Pancreas (tissue), 10 donors: ENCODE data around the gene RNF130. TPM values are rescaled to one million over a fixed set of nuclear protein-coding genes. Genes with fewer than 3 reads are reported as not detected.

Source experiments
- ATAC-seq, 4 donors: fragments of 200-7000 bp; cut with Tn5 transposase; one replicate each; pipeline versions ENCODE4 v1.8.0 to v1.9.1; 2020; ENCODE audit warnings: mild to moderate bottlenecking in 4 of 4, moderate library complexity in 4 of 4
- DNase-seq, 6 donors: peaks; one replicate each; pipeline ENCODE4 v3.0.0-alpha.2; 2020
- FAIRE-seq: peaks from 2 replicates; lab custom pipeline; 2012; peaks lifted over from hg19 to GRCh38; lab: Jason Lieb, UNC
- H3K27ac ChIP-seq, 4 donors: fragments of 200-600 bp; sonication (generic); 1 replicate in 3 of 4; 2 replicates in 1 of 4; pipeline versions ENCODE4 v1.5.0 to v1.8.0; 2020
- H3K27me3 ChIP-seq, 4 donors: fragments of 200-600 bp; one replicate each; pipeline ENCODE4 v1.8.0; 2021
- H3K36me3 ChIP-seq, 3 donors: fragments of 200-600 bp; sonication (generic) in 1 of 3; one replicate each; pipeline versions ENCODE4 v1.5.0 to v1.8.0; 2020 to 2021
- H3K4me1 ChIP-seq, 3 donors: fragments of 200-600 bp; one replicate each; pipeline ENCODE4 v1.8.0; 2021
- H3K4me3 ChIP-seq, 4 donors: fragments of 200-600 bp; sonication (generic) in 2 of 4; one replicate each; pipeline versions ENCODE4 v1.5.0 to v1.8.0; 2020 to 2021
- H3K9me3 ChIP-seq, 4 donors: fragments of 200-600 bp; one replicate each; pipeline ENCODE4 v1.8.0; 2021
- WGBS, 2 donors: extraction: QIAGEN DNeasy Blood & Tissue Kit; methylation state at CpG; one replicate each; pipeline ENCODE4 v1.1.7; 2013; 5-methylcytosine and 5-hydroxymethylcytosine counted together
- intact Hi-C, 3 donors: fragments of 100-400 bp; cut with DNase I; formaldehyde crosslinking; loops; one replicate each; pipeline versions ENCODE4 v1.11.1 to v1.14.2; 2022
- polyA plus RNA-seq, 2 donors: library from polyadenylated mRNA; stranded (reverse); fragments of 200-250 nt; gene quantifications; one replicate each; pipeline ENCODE4 v1.2.3, GENCODE V29; 2013
- total RNA-seq, 6 donors: library from RNA; stranded (reverse); fragmentation: NEBNext Ultra II Directional in 4 of 6; extraction: Animal tissue kit (Norgen Biotek cat#: 25700) in 4 of 6; gene quantifications; one replicate each; pipeline versions ENCODE4 v1.2.1 to v1.2.4, GENCODE V29; 2021 to 2023
- TF ChIP-seq, protein P1 (sequence below), 4 donors: fragments of 200-600 bp; sonication (generic) in 3 of 4; IDR thresholded peaks; one replicate each; pipeline versions ENCODE4 v1.5.0 to v1.8.0; 2021; ENCODE audit warnings: antibody characterized with exemption in 4 of 4
- donor health status: healthy with polysubstance abuse.
- donor health status: DM: no; HTN: no; CAD: no; lungs with moderate emphysema.
- donor health status: DM: no; HTN: no; CAD: no.
- donor health status: control.
- donor health status: control.
- donor health status: Bipolar disorder and iron deficiency.
- donor health status: DM: yes; HTN: yes; CAD: no.
- donor health status: DM: no; HTN: no; CAD: no.
- donor health status: DM: no; HTN: no; CAD: no.
- donor health status: DM: yes; HTN: yes; CAD: no.

The RNF130 gene
- total and polyA plus RNA-seq, 8 donors, result 21.4 to 57.8 (median 37.8) TPM

DNA sequence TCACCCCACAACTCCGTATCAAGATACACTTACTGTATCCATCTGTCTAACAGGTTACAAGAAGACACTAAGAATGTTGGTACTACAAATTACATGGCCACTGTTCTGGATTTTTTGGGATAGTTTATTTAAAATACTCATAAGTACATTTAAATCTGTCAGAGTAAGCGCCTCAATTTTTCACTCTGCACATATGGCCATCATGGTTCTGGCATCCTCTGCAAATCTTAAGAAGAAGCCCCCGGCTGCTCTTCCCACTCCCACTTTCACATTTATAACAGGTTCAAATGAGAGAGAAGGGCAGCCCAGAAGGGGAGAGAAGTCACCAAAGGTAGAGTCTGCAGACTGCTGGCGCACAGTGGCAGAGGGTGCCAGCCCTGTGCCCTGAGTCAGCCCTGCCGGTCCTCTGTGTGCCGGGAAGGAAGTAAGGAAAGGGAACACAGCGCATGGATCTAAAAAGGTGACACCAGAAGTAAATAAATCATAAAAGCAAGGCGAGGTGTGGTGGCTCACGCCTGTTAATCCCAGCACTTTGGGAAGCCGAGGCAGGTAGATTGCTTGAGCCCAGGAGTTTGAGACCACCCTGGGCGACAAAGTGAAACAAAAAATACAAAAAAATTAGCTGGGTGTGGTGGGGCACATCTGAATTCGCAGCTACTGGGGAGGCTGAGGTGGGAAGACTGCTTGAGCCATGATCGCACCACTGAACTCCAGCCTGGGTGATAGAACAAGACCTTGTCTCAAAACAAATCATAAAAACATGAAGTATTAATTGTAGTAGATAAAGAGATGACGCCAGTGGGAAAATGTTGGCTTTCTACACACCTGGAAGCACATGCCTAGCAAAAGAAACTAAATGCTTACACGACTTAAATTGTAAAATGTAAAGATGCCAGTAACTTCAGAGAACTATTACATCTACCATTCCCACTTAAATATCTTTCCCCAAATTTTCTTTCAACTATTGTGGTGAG is 30.0 kb downstream of the RNF130 start:
- FAIRE-seq, result no peak
- TF ChIP-seq, protein P1, sequence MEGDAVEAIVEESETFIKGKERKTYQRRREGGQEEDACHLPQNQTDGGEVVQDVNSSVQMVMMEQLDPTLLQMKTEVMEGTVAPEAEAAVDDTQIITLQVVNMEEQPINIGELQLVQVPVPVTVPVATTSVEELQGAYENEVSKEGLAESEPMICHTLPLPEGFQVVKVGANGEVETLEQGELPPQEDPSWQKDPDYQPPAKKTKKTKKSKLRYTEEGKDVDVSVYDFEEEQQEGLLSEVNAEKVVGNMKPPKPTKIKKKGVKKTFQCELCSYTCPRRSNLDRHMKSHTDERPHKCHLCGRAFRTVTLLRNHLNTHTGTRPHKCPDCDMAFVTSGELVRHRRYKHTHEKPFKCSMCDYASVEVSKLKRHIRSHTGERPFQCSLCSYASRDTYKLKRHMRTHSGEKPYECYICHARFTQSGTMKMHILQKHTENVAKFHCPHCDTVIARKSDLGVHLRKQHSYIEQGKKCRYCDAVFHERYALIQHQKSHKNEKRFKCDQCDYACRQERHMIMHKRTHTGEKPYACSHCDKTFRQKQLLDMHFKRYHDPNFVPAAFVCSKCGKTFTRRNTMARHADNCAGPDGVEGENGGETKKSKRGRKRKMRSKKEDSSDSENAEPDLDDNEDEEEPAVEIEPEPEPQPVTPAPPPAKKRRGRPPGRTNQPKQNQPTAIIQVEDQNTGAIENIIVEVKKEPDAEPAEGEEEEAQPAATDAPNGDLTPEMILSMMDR (IDR thresholded peaks at IDR 0.05), result no peak
- 61 to 63% methylated on average over 15 of the region's 15 CpGs for WGBS, 2 donors
- peak; percentile 82 to 92 (median 83) for ATAC-seq
- intact Hi-C loops, result no loop called here
- DNase-seq, result peak in 4 of 6 donors; percentile 40 to 71 (median 46)
- no peaks in the 10 kb centered on the region for H3K27me3 ChIP-seq
- H3K4me1 ChIP-seq, result peaks cover 5 to 10% (median 7%) of the 10 kb centered on the region in 3 donors
- peaks cover 0 to 8% (median 0%) of the 10 kb centered on the region in 3 donors for H3K36me3 ChIP-seq
- no peak overlapping the region for H3K4me3 ChIP-seq
- H3K27ac ChIP-seq, result peak overlapping the region in 1 of 4 donors; percentile 66
- H3K9me3 ChIP-seq, result no peaks in the 10 kb centered on the region

DNA sequence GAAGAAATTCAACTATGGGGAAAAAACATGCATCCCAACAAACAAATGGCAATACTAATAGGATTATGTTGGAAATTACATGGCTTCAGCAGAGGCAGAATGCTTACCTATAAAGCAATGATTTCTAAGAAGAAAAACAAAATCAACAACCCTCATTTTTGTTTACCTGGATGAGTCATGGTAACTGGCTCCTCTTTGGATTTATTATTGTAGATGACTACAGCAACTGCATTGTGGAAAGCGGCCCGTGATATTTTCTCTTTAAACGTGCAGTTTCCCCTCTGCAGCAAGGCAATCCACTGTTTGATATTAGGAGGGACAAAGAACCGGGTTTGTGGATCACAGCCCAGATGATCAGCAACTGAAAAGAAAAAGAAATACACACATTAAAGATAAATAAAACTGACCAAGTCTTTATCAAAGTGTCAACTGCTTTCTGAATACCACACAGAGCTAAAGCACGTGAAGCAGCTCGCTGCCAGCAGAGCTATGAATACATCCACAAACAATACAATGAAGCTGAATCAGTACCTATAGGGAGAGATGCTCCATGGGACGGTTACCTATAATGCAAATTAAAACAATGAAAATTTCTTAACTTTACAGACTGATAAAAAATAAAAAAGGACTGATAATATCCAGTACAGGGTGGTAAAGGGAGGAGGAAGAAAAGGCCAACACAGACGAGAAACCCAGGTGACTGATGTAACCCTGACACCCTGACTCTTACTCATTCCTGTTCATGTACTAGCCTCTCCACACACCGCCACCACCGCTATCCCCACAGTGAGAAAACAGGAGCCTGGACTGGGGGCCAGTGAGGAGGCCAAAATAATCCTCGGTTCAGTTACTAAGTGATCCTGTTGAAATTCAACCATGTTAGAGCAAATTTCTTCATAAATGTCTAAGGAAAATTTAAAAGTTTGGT is 31.0 kb downstream of the RNF130 start:
- FAIRE-seq (no peak), ATAC-seq (peak; percentile 58 to 69 (median 62)), DNase-seq (peak in 2 of 6 donors; percentile 28 to 40)
- Histone ChIP-seq H3K27me3 (no peaks in the 10 kb centered on the region), H3K9me3 (no peaks in the 10 kb centered on the region), H3K36me3 (peaks cover 0 to 13% (median 0%) of the 10 kb centered on the region in 3 donors), H3K27ac (peak overlapping the region in 1 of 4 donors; percentile 66), H3K4me1 (peaks cover 5 to 10% (median 7%) of the 10 kb centered on the region in 3 donors), H3K4me3 (no peak overlapping the region)
- intact Hi-C loops, result no loop called here
- 59% methylated on average over 11 of the region's 11 CpGs for WGBS, 2 donors
- TF ChIP-seq, protein P1 (IDR thresholded peaks at IDR 0.05), result no peak

GRCh38 chr5:180035206-180035931 is 36.2 kb downstream of the RNF130 start:
- peaks cover 0 to 13% (median 0%) of the 10 kb centered on the region in 3 donors for H3K36me3 ChIP-seq
- WGBS, 2 donors, result 94 to 97% methylated on average over 5 of the region's 5 CpGs
- no peak for FAIRE-seq
- no peak overlapping the region for H3K4me3 ChIP-seq
- no peak for ATAC-seq
- H3K27me3 ChIP-seq, result no peaks in the 10 kb centered on the region
- TF ChIP-seq, protein P1 (IDR thresholded peaks at IDR 0.05), result no peak
- no peaks in the 10 kb centered on the region for H3K9me3 ChIP-seq
- no peak for DNase-seq
- H3K4me1 ChIP-seq, result peaks cover 0 to 1% (median under 1%) of the 10 kb centered on the region in 3 donors
- no peak overlapping the region for H3K27ac ChIP-seq
- intact Hi-C loops, result no loop called here

- ATAC-seq (no peak), FAIRE-seq (no peak)
- WGBS, 2 donors, result 98 to 100% methylated on average over 2 of the region's 2 CpGs
Observed at GRCh38 chr5:180034564-180034963, 37.0 kb downstream of the RNF130 start.

More at GRCh38 chr5:180034564-180034963, 37.0 kb downstream of the RNF130 start:
- no peak overlapping the region for H3K27ac ChIP-seq
- no peak for DNase-seq
- H3K9me3 ChIP-seq, result no peaks in the 10 kb centered on the region
- no peaks in the 10 kb centered on the region for H3K4me1 ChIP-seq
- peaks cover 0 to 13% (median 0%) of the 10 kb centered on the region in 3 donors for H3K36me3 ChIP-seq
- no peaks in the 10 kb centered on the region for H3K27me3 ChIP-seq
- TF ChIP-seq, protein P1 (IDR thresholded peaks at IDR 0.05), result no peak
- intact Hi-C loops, result no loop called here
- H3K4me3 ChIP-seq, result no peak overlapping the region
